Stimulated activated CD8-positive, alpha-beta memory T cell treated with anti-CD3 and anti-CD28 coated beads, Interleukin-12 subunit alpha, Interleukin-12 subunit beta, amount 100 ng/mL, for 24 hours (primary cell): ENCODE measurements around the gene PUM2.
"Not testable (repeated sequence)": the region's sequence is repeated elsewhere in the genome, so short reads cannot be mapped to it uniquely, and the experiment has no call there.

Experiments
- DNase-seq: peaks from one replicate; pipeline ENCODE4 v3.0.0-alpha.2; 2020; ENCODE audit errors: extremely low read depth

PUM2 gene

GRCh38 chr2:20234597-20234996 is 116.0 kb downstream of the PUM2 start:
- DNase-seq, result not testable (repeated sequence)

- DNase-seq, result no peak
Observed at GRCh38 chr2:20232837-20233207, 117.8 kb downstream of the PUM2 start.

- no peak for DNase-seq
Observed at GRCh38 chr2:20231598-20232026, 119.0 kb downstream of the PUM2 start.

GRCh38 chr2:20231159-20231558 is 119.5 kb downstream of the PUM2 start:
- no peak for DNase-seq

GRCh38 chr2:20230114-20230425 is 120.6 kb downstream of the PUM2 start:
- DNase-seq, result no peak

- no peak for DNase-seq
Observed at GRCh38 chr2:20229322-20230113, 121.1 kb downstream of the PUM2 start.

- DNase-seq, result no peak
Observed at GRCh38 chr2:20227894-20228505, 122.6 kb downstream of the PUM2 start.

- DNase-seq, result no peak
Observed at GRCh38 chr2:20226152-20226545, 124.5 kb downstream of the PUM2 start.

GRCh38 chr2:20225294-20226151 is 125.1 kb downstream of the PUM2 start:
- no peak for DNase-seq

- DNase-seq, result no peak
Observed at GRCh38 chr2:20224716-20225293, 125.8 kb downstream of the PUM2 start, which contains the start of gene SDC1. Gene SDC1 (minus strand): TSS chr2:20225130. CDS start chr2:20224867, 263 bp downstream.

- no peak for DNase-seq
Observed at GRCh38 chr2:20224164-20224715, 126.4 kb downstream of the PUM2 start.

- no peak for DNase-seq
Observed at GRCh38 chr2:20223407-20224163, 127.1 kb downstream of the PUM2 start.

GRCh38 chr2:20222769-20223406 is 127.8 kb downstream of the PUM2 start:
- DNase-seq, result no peak

- no peak for DNase-seq
Observed at GRCh38 chr2:20222014-20222768, 128.5 kb downstream of the PUM2 start.

GRCh38 chr2:20221555-20221973 is 129.1 kb downstream of the PUM2 start:
- no peak for DNase-seq

- no peak for DNase-seq
Observed at GRCh38 chr2:20220806-20221554, 129.7 kb downstream of the PUM2 start.

- no peak for DNase-seq
Observed at GRCh38 chr2:20219763-20220380, 130.8 kb downstream of the PUM2 start.
